GOT3 (cell line): ENCODE results near the gene MTFMT.
"Not testable (repeated sequence)": the region's sequence is repeated elsewhere in the genome, so short reads cannot be mapped to it uniquely, and the experiment has no call there.

Experiments
- DNase-seq: peaks from one replicate; lab custom pipeline; 2025; ENCODE audit warnings: mixed read lengths; lab: John Stamatoyannopoulos, UW

The MTFMT gene

GRCh38 chr15:65038836-65039235, 9.4 kb upstream of the MTFMT start:
- DNase-seq = no peak

- no peak for DNase-seq
Measured at GRCh38 chr15:65038428-65038827, 9.0 kb upstream of the MTFMT start.

DNA sequence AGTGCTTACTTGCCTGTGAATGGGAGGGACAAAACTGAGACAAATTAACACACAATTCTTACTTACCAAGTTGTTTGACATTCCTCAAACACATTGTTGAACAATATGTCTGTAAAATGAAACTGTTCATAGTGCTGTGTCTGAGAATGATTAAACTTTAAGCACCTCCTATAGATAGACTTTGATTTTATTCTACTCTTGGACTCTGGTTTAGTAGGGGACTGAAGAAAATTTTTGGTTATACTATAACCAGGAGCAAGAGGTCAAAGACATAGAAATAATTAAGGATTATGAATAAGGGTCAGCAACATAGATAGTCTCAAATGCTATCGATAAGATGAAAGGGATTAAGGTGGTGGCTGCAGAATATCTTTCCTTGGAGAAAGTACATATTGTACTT, 7.9 kb upstream of the MTFMT start:
- DNase-seq = no peak

DNA sequence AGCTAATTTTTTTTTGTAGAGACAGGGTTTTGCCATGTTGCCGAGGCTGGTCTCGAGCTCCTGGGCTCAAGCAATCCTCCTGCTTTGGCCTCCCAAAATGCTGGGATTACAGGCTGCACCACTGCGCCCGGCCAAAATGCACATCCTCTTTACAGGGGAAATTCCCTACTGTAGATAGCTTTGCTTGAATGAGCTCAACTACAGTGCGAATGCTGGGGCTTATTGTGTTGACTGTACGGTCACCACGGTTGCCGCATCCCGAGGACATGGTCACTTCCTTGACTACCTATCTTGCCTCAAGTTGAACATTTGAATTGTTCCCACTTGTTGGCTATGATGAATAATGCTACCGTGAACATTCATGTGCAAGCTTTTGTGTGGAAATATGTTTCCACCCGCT, 5.3 kb upstream of the MTFMT start:
- no peak for DNase-seq

GRCh38 chr15:65033659-65034269, 4.3 kb upstream of the MTFMT start:
- no peak for DNase-seq

GRCh38 chr15:65032801-65033537, 3.5 kb upstream of the MTFMT start:
- no peak for DNase-seq

GRCh38 chr15:65029736-65030208, 333 bp upstream of the MTFMT start:
- no peak for DNase-seq

DNA sequence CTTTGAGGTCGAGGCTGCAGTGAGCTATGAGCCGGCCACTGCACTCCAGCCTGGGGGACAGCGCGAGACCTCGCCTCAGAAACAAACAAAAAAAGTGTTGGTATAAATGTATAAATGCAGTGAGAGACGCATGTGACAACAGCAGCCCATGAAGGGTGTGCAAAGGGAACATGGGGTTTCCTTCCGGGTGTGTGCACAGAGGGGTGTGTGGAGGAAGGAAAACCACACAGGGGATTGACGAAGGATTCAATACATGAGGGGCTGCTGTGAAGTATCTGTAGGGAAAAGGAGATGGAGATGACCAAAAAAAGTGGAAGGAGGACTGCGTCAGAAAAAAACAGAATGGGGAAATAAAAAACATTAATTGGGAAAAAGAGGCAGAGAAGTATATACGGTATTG, 1.1 kb downstream of the MTFMT start:
- no peak for DNase-seq

- DNase-seq = no peak
Measured at GRCh38 chr15:65027593-65027992, 1.8 kb downstream of the MTFMT start.

GRCh38 chr15:65026756-65027155, 2.7 kb downstream of the MTFMT start:
- no peak for DNase-seq

DNA sequence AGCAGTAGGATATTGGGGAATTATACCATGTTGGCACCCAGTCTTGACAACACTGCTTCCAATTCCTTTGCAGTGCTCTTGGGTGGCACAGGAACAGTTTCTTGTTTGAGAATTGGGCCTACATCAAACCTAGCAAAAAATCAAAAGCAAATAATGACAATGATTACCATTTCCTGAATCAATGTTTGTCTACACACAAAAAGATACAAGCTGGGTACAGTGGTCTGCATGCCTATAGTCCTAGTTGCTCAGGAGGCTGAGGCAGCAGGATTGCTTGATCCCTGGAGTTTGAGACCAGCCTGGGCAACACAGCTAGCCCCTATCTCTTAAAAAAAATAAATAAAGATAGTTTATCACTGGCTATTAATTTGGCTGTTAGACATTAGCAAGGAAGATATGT, 8.0 kb downstream of the MTFMT start:
- no peak for DNase-seq

DNA sequence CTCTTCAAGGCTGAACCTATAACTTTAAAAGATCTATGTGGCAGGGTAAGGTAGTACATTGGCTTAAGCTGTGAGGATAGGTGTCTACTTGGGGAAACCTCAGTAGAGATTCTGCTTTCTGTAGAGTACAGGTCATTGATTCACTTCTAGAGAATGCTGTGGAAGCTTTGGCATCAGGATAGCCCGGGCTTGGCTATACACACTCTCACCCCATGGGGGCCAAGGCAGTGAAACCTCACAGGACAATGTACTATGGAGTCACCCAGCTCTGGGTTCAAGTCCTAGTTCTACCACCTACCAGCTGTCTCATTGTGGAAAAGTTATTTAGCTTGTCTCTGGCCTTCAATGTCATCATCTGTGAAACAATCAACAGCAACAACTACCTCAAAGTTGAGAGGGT, 9.0 kb downstream of the MTFMT start:
- no peak for DNase-seq

DNA sequence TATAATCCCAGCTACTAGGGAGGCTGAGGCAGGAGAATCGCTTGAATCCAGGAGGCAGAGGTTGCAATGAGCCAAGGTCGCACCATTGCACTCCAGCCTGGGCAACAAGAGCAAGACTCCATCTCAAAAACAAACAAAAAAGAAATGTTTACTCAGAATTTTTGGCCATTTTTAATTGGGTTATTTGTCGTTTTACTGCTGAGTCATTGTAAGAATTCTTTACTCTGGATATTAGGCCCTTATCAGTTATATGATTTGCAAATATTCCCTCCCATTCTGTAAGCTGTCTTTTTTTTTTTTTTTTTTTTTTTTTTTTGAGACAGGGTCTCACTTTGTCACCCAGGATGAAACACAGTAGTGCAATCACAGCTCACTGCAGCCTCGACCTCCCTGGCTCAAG, 18.2 kb downstream of the MTFMT start:
- DNase-seq = not testable (repeated sequence)

- no peak for DNase-seq
Measured at GRCh38 chr15:65008983-65009382, 20.5 kb downstream of the MTFMT start.

GRCh38 chr15:65006876-65007275, 22.6 kb downstream of the MTFMT start:
- DNase-seq = no peak

- no peak for DNase-seq
Measured at GRCh38 chr15:65004993-65005392, 24.4 kb downstream of the MTFMT start.

DNA sequence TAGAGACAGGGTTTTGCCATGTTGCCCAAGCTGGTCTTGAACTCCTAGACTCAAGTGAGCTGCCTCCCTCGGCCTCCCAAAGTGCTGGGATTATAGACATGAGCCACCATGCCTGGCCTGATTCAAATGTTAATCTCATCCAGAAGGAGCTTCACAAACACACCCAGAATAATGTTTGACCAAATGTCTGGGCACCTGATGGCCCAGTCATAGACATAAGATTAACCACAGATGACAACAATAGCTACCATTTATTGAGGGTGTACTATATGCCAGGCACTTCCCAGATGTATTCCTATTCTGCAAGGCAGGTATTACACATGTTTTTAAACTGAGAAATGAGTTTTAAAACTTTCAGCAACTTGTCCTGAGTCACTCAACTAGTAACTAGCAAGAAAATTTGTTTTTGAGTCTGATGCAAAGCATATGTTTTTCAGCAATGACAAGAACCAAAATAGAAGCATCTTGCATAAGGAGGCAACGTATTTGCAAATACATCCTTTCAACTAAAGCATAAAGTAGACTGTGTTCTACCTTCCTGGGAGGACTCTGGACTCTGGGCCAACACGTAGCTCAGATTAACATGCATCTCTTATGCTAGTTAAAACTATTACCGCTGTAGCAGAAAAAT, 31.6 kb downstream of the MTFMT start:
- DNase-seq = no peak

GRCh38 chr15:64997066-64997465, 32.4 kb downstream of the MTFMT start:
- no peak for DNase-seq

GRCh38 chr15:64993290-64993689, 36.1 kb downstream of the MTFMT start:
- DNase-seq = no peak

- DNase-seq = no peak
Measured at GRCh38 chr15:64991536-64992135, 37.8 kb downstream of the MTFMT start.

GRCh38 chr15:64990168-64990470, 39.3 kb downstream of the MTFMT start:
- DNase-seq = no peak

- peak; percentile 80 for DNase-seq
Measured at GRCh38 chr15:64989416-64990167, 39.8 kb downstream of the MTFMT start, which contains the start of gene SPG21. SPG21 (minus strand) TSS chr15:64989914; CDS start chr15:64983569, 6,345 bp downstream.
